Astrocyte of the cerebellum (primary cell): ENCODE data around the gene PKDREJ.

Experiments
- DNase-seq: peaks from one replicate; pipeline ENCODE4 v3.0.0-alpha.2; 2011; ENCODE audit warnings: low read depth
- H3K4me3 ChIP-seq: 2 replicates; pipeline ENCODE4 v1.5.1; 2011; ENCODE audit warnings: mild to moderate bottlenecking, low read depth, low read length, moderate library complexity
- CTCF ChIP-seq: IDR thresholded peaks from 2 replicates; pipeline ENCODE4 v1.5.1; 2012; ENCODE audit warnings: low read length, low read depth, moderate library complexity, mild to moderate bottlenecking; ENCODE audit errors: missing control alignments
- in situ Hi-C: cut with HindIII; loops from 2 replicates; pipeline ENCODE4 v1.10.0; 2017; ENCODE audit warnings: low sequenced_read_pairs

PKDREJ gene

DNA sequence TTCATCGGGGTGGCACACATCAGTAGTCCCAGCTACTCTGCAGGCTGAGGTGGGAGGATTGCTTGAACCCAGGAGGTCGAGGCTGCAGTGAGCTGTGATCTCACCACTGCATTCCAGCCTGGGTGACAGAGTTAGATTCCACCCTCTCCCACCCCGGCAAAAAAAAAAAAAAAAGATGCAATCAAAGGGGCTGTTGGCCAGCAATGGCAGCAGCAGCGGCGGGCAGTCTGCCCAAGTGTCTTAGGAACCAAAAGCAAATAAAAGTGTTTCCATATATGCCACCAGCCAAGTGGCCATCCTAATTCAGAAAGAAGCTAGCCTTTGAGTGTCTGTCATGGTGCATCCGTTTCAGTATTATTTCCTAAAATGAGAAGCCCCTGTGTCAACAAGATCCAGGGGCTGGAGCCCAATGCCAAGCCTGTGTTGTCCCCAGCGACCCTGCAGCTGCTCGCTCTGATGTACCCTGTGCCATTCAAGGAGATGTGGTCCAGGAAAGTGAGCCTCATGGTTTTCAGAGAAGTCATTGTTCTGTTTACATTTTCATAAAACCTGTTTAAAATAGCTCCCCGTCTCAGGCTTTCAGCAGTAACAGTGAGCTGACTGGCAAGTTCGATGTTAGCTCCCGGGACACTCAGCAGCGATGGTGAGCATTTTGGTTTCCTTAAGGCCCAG lies 25.6 kb downstream of the PKDREJ start:
- TF ChIP-seq CTCF, result no peak
- in situ Hi-C loops, result no loop called here
- H3K4me3 ChIP-seq, result no peak overlapping the region
- no peak for DNase-seq

GRCh38 chr22:46234969-46235368 lies 28.2 kb downstream of the PKDREJ start:
- in situ Hi-C loops, result no loop called here
- no peak for TF ChIP-seq CTCF

DNA sequence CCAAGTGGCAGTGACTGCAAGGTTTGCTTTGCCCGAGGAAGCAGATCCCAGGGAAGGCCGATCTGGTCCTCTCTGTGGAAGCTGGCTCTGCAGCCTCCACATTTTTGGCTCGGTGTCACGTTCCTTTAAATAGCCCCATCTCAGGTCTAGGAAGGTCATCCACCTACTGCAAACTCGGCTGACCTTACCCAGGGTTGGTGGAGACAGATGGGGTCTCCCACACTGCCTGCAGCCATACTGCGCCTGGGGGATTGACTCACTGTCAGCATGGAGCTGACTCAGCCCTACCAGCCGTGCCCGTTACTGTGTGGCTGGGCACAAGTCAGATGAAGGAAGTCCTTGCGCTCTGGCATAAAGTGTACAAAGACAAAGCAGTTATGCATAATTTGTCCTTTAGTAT lies 29.9 kb downstream of the PKDREJ start:
- no peak for DNase-seq
- in situ Hi-C loops, result no loop called here
- no peak overlapping the region for H3K4me3 ChIP-seq
- TF ChIP-seq CTCF, result no peak

More at GRCh38 chr22:46234969-46235368, 28.2 kb downstream of the PKDREJ start:
- no peak for DNase-seq
- no peak overlapping the region for H3K4me3 ChIP-seq

GRCh38 chr22:46230262-46230901 lies 32.8 kb downstream of the PKDREJ start:
- H3K4me3 ChIP-seq, result no peak overlapping the region
- no peak for TF ChIP-seq CTCF
- in situ Hi-C loops, result no loop called here
- DNase-seq, result no peak

DNA sequence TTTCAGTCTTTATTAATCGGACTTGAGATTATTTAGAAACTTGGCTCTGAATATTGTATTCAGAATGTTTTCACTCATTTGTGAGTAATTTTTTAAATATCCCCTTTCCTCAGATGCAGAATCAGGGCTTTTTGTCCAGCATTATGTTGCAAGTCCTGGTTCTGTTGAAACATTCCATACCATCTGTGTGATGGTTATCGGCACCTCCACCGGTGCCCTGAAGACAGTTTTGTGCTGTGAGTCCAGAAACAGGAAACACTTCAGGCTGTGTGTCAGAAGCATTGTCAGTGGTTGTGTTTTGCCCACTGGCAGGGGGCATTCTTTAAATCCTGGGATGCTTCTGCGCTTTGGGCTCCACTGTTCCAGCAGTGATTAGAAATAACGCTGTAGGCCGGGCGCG lies 33.4 kb downstream of the PKDREJ start:
- H3K4me3 ChIP-seq, result no peak overlapping the region
- DNase-seq, result no peak
- in situ Hi-C loops, result no loop called here
- no peak for TF ChIP-seq CTCF

DNA sequence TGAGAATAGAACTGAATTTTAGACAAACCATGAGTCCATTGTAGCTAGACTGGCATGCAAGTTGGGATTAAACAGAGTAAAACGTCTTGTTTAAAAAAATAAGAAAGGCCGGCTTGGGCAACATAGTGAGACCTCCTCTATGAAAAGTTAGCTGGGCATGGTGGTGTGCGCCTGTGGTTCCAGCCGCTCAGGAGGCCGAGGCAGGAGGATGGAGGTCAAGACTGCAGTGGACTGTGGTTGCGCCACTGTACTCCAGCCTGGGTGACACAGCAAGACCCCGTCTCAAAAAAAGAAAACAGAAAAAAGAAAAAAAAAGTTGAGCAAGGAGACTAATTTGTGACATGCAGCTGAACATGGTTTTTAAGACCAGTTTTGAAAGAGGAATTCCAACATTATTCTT lies 36.6 kb downstream of the PKDREJ start:
- DNase-seq, result no peak
- H3K4me3 ChIP-seq, result no peak overlapping the region
- in situ Hi-C loops, result no loop called here
- no peak for TF ChIP-seq CTCF
